ENCODE data around the gene MBOAT1.

GRCh38 chr6:20126789-20127653 lies 85.2 kb downstream of the MBOAT1 start:
- peak; percentile 74 to 94 (median 77) for TF ChIP-seq CTCF (IDR thresholded peaks at IDR 0.05 in 4 of 5, conservative IDR thresholded peaks at IDR 0.05 in 1 of 5)
- TF ChIP-seq POLR2A (IDR thresholded peaks at IDR 0.05) = no peak

All from gastrocnemius medialis (tissue), 4 donors.